GM12872 (cell line): ENCODE results near the gene RPS6KB2.
A peak's percentile ranks its signal among the peaks of the same experiment; 100 is the strongest.

Source experiments
- CTCF ChIP-seq: IDR thresholded peaks from 3 replicates; pipeline ENCODE4 v1.5.1; 2011; ENCODE audit warnings: low read depth, mild to moderate bottlenecking, low read length, moderate library complexity; ENCODE audit not compliant: insufficient read depth

The RPS6KB2 gene

GRCh38 chr11:67466962-67467771, 38.9 kb downstream of the RPS6KB2 start:
- no peak for TF ChIP-seq CTCF

GRCh38 chr11:67468056-67468455, 39.8 kb downstream of the RPS6KB2 start:
- no peak for TF ChIP-seq CTCF

- no peak for TF ChIP-seq CTCF
Observed at GRCh38 chr11:67468456-67468758, 40.1 kb downstream of the RPS6KB2 start.

GRCh38 chr11:67468759-67469507, 40.6 kb downstream of the RPS6KB2 start, which contains the start of gene TMEM134:
TSS of gene TMEM134 (minus strand) at chr11:67469251. CDS start at chr11:67469192, 59 bp downstream.
- TF ChIP-seq CTCF, result peak; percentile 65

- no peak for TF ChIP-seq CTCF
Observed at GRCh38 chr11:67469508-67469811, 41.2 kb downstream of the RPS6KB2 start.

- TF ChIP-seq CTCF, result no peak
Observed at GRCh38 chr11:67470337-67471002, 42.2 kb downstream of the RPS6KB2 start.

- TF ChIP-seq CTCF, result no peak
Observed at GRCh38 chr11:67472882-67473281, 44.6 kb downstream of the RPS6KB2 start.
